ENCODE results near the gene HAL. TPM values are rescaled to one million over a fixed set of nuclear protein-coding genes. Genes with fewer than 3 reads are reported as not detected.

HAL gene
- total and polyA plus RNA-seq, 2 of the 8 experiments (the other 6 are each of a cell fraction or from before 2014, with no cell fraction given): 0.12 to 0.17 TPM

Other genes starting within 250 kb of the HAL start
- 1.3 and 1.7 TPM in 2 replicates for gene NTN4, start 205.6 kb downstream of the HAL start, total RNA-seq (2021; fragmentation: NEBNext Ultra II Directional; extraction: Animal tissue kit (Norgen Biotek cat#: 25700))
- gene NTN4, start 205.6 kb downstream of the HAL start, polyA plus RNA-seq (2011; rRNA removed): 0.74 and 0.86 TPM in 2 replicates
- 79.7 and 87.7 TPM in 2 replicates for gene SNRPF, start 137.4 kb downstream of the HAL start, total RNA-seq (2021; fragmentation: NEBNext Ultra II Directional; extraction: Animal tissue kit (Norgen Biotek cat#: 25700))
- 40.4 and 58.5 TPM in 2 replicates for gene SNRPF, start 137.4 kb downstream of the HAL start, polyA plus RNA-seq (2011; rRNA removed)
- gene CCDC38, start 53.7 kb downstream of the HAL start, total RNA-seq (2021; fragmentation: NEBNext Ultra II Directional; extraction: Animal tissue kit (Norgen Biotek cat#: 25700)): not detected in 2 replicates
- 0.02 TPM in 1 of 2 replicates, not detected in the other for gene CCDC38, start 53.7 kb downstream of the HAL start, polyA plus RNA-seq (2011; rRNA removed)
- 0.34 TPM in 1 of 2 replicates, not detected in the other for gene AMDHD1, start 53.0 kb downstream of the HAL start, total RNA-seq (2021; fragmentation: NEBNext Ultra II Directional; extraction: Animal tissue kit (Norgen Biotek cat#: 25700))
- 0.14 TPM in 2 replicates for gene AMDHD1, start 53.0 kb downstream of the HAL start, polyA plus RNA-seq (2011; rRNA removed)
- gene LTA4H, start 39.2 kb upstream of the HAL start, total RNA-seq (2021; fragmentation: NEBNext Ultra II Directional; extraction: Animal tissue kit (Norgen Biotek cat#: 25700)): 161 and 167 TPM in 2 replicates
- 77.8 and 106 TPM in 2 replicates for gene LTA4H, start 39.2 kb upstream of the HAL start, polyA plus RNA-seq (2011; rRNA removed)
- 13.3 and 14.3 TPM in 2 replicates for gene ELK3, start 198.0 kb upstream of the HAL start, total RNA-seq (2021; fragmentation: NEBNext Ultra II Directional; extraction: Animal tissue kit (Norgen Biotek cat#: 25700))
- gene ELK3, start 198.0 kb upstream of the HAL start, polyA plus RNA-seq (2011; rRNA removed): 3.5 and 4.4 TPM in 2 replicates